ENCODE results near the gene SLBP.

SLBP gene

GRCh38 chr4:1647432-1647831 is 64.7 kb downstream of the SLBP start:
- TF ChIP-seq NFIC (IDR thresholded peaks at IDR 0.05) (no peak), EGR1 (IDR thresholded peaks at IDR 0.05) (no peak), CEBPB (IDR thresholded peaks at IDR 0.05) (no peak), YY1 (IDR thresholded peaks at IDR 0.05; ENCODE audit: low read depth) (no peak), TEAD4 (IDR thresholded peaks at IDR 0.05) (no peak), RAD21 (IDR thresholded peaks at IDR 0.05; ENCODE audit: low read depth) (no peak), TCF12 (IDR thresholded peaks at IDR 0.05; ENCODE audit: low read depth) (no peak), EP300 (IDR thresholded peaks at IDR 0.05; ENCODE audit: borderline replicate concordance) (no peak), ZBTB7A (IDR thresholded peaks at IDR 0.05; ENCODE audit: low read depth) (no peak), MAX (IDR thresholded peaks at IDR 0.05) (no peak)

GRCh38 chr4:1646690-1647089 is 65.4 kb downstream of the SLBP start:
- TF ChIP-seq REST (IDR thresholded peaks at IDR 0.05; ENCODE audit: low read depth) (no peak), EP300 (IDR thresholded peaks at IDR 0.05; ENCODE audit: borderline replicate concordance) (no peak), EGR1 (IDR thresholded peaks at IDR 0.05) (no peak), CEBPB (IDR thresholded peaks at IDR 0.05) (no peak), NFIC (IDR thresholded peaks at IDR 0.05) (no peak)

GRCh38 chr4:1644891-1645657 is 67.0 kb downstream of the SLBP start:
- no peak for TF ChIP-seq CEBPB (IDR thresholded peaks at IDR 0.05)
- TF ChIP-seq EGR1 (IDR thresholded peaks at IDR 0.05), result no peak
- TF ChIP-seq FOXM1 (IDR thresholded peaks at IDR 0.05; ENCODE audit: borderline replicate concordance, low read depth), result no peak
- no peak for TF ChIP-seq NFIC (IDR thresholded peaks at IDR 0.05)
- TF ChIP-seq YY1 (IDR thresholded peaks at IDR 0.05; ENCODE audit: low read depth), result no peak
- no peak for TF ChIP-seq EP300 (IDR thresholded peaks at IDR 0.05; ENCODE audit: borderline replicate concordance)
- TF ChIP-seq CREB1 (IDR thresholded peaks at IDR 0.05; ENCODE audit: low read depth), result no peak
- no peak for TF ChIP-seq ZBTB7A (IDR thresholded peaks at IDR 0.05; ENCODE audit: low read depth)
- no peak for TF ChIP-seq TEAD4 (IDR thresholded peaks at IDR 0.05)
- TF ChIP-seq RAD21 (IDR thresholded peaks at IDR 0.05; ENCODE audit: low read depth), result no peak
- no peak for TF ChIP-seq MAX (IDR thresholded peaks at IDR 0.05)
- no peak for TF ChIP-seq TCF12 (IDR thresholded peaks at IDR 0.05; ENCODE audit: low read depth)
- no peak for TF ChIP-seq USF1 (IDR thresholded peaks at IDR 0.05)
- TF ChIP-seq REST (IDR thresholded peaks at IDR 0.05; ENCODE audit: low read depth), result no peak
- no peak for TF ChIP-seq TAF1 (IDR thresholded peaks at IDR 0.05; ENCODE audit: low read depth)

- TF ChIP-seq TCF12 (IDR thresholded peaks at IDR 0.05; ENCODE audit: low read depth), result no peak
- no peak for TF ChIP-seq NFIC (IDR thresholded peaks at IDR 0.05)
- TF ChIP-seq CEBPB (IDR thresholded peaks at IDR 0.05), result no peak
- no peak for TF ChIP-seq REST (IDR thresholded peaks at IDR 0.05; ENCODE audit: low read depth)
- no peak for TF ChIP-seq USF1 (IDR thresholded peaks at IDR 0.05)
- no peak for TF ChIP-seq CREB1 (IDR thresholded peaks at IDR 0.05; ENCODE audit: low read depth)
- no peak for TF ChIP-seq TAF1 (IDR thresholded peaks at IDR 0.05; ENCODE audit: low read depth)
- TF ChIP-seq TEAD4 (IDR thresholded peaks at IDR 0.05), result no peak
- TF ChIP-seq RAD21 (IDR thresholded peaks at IDR 0.05; ENCODE audit: low read depth), result no peak
- TF ChIP-seq ZBTB7A (IDR thresholded peaks at IDR 0.05; ENCODE audit: low read depth), result no peak
- TF ChIP-seq EP300 (IDR thresholded peaks at IDR 0.05; ENCODE audit: borderline replicate concordance), result no peak
- TF ChIP-seq MAX (IDR thresholded peaks at IDR 0.05), result no peak
- no peak for TF ChIP-seq EGR1 (IDR thresholded peaks at IDR 0.05)
- TF ChIP-seq FOXM1 (IDR thresholded peaks at IDR 0.05; ENCODE audit: borderline replicate concordance, low read depth), result no peak
- no peak for TF ChIP-seq YY1 (IDR thresholded peaks at IDR 0.05; ENCODE audit: low read depth)
These were observed 68.0 kb downstream of the SLBP start for GRCh38 chr4:1643971-1644735.

Measured in Ishikawa (cell line).